ENCODE data around the gene NEURL3.

GRCh38 chr2:96526101-96526591, 21.0 kb upstream of the NEURL3 start:
- no peak for TF ChIP-seq ZFP3 (CRISPR knock-in tag; IDR thresholded peaks at IDR 0.05)
- TF ChIP-seq, protein P1, sequence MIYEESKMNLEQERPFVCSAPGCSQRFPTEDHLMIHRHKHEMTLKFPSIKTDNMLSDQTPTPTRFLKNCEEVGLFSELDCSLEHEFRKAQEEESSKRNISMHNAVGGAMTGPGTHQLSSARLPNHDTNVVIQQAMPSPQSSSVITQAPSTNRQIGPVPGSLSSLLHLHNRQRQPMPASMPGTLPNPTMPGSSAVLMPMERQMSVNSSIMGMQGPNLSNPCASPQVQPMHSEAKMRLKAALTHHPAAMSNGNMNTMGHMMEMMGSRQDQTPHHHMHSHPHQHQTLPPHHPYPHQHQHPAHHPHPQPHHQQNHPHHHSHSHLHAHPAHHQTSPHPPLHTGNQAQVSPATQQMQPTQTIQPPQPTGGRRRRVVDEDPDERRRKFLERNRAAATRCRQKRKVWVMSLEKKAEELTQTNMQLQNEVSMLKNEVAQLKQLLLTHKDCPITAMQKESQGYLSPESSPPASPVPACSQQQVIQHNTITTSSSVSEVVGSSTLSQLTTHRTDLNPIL (CRISPR knock-in tag; IDR thresholded peaks at IDR 0.05; ENCODE audit: low read depth): no peak
- no peak for TF ChIP-seq PATZ1 (CRISPR knock-in tag; IDR thresholded peaks at IDR 0.05; ENCODE audit: borderline replicate concordance)
- TF ChIP-seq, protein P2, sequence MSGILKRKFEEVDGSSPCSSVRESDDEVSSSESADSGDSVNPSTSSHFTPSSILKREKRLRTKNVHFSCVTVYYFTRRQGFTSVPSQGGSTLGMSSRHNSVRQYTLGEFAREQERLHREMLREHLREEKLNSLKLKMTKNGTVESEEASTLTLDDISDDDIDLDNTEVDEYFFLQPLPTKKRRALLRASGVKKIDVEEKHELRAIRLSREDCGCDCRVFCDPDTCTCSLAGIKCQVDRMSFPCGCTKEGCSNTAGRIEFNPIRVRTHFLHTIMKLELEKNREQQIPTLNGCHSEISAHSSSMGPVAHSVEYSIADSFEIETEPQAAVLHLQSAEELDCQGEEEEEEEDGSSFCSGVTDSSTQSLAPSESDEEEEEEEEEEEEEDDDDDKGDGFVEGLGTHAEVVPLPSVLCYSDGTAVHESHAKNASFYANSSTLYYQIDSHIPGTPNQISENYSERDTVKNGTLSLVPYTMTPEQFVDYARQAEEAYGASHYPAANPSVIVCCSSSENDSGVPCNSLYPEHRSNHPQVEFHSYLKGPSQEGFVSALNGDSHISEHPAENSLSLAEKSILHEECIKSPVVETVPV (CRISPR knock-in tag; IDR thresholded peaks at IDR 0.05): no peak
- TF ChIP-seq CSDC2 (CRISPR knock-in tag; IDR thresholded peaks at IDR 0.05): no peak
- no peak for TF ChIP-seq TSHZ2 (CRISPR knock-in tag; IDR thresholded peaks at IDR 0.05)
- TF ChIP-seq PPARA (CRISPR knock-in tag; IDR thresholded peaks at IDR 0.05; ENCODE audit: borderline replicate concordance): no peak
- no peak for TF ChIP-seq ZC3H10 (CRISPR knock-in tag; IDR thresholded peaks at IDR 0.05)
- TF ChIP-seq ZNF8 (CRISPR knock-in tag; IDR thresholded peaks at IDR 0.05): no peak
- no peak for TF ChIP-seq BACH2 (CRISPR knock-in tag; IDR thresholded peaks at IDR 0.05; ENCODE audit: borderline replicate concordance)

Data from SK-N-SH treated with all-trans-retinoic acid at 6 μM for 48 hours (cell line).